GM12878 (cell line): ENCODE data around the gene MYO1D. TPM values are rescaled to one million over a fixed set of nuclear protein-coding genes. Genes with fewer than 3 reads are reported as not detected.
A peak's percentile ranks its signal among the peaks of the same experiment; 100 is the strongest.

Experiments used
- ATAC-seq: fragments of 200-7000 bp; cut with Tn5 transposase; 3 replicates; pipeline ENCODE4 v1.9.1; 2020; ENCODE audit warnings: mild to moderate bottlenecking, moderate library complexity
- BruUV-seq: library from RNA; stranded (reverse); fragments of 400-500 nt; replicated peaks from 2 replicates; lab custom pipeline; 2021; lab: Mats Ljungman, UMichigan
- CTCF ChIA-PET: fragments of 300-600 bp; sonication (Branson Sonifier 250); formaldehyde crosslinking; extraction: SDS; loops from one replicate; lab custom pipeline; 2021; ENCODE audit warnings: inconsistent platforms; lab: Yijun Ruan, JAX
- POLR2A ChIA-PET: fragments of 350-600 bp; formaldehyde crosslinking; extraction: SDS; loops from one replicate; lab custom pipeline; 2021; ENCODE audit warnings: inconsistent platforms; lab: Charles Lee
- RAD21 ChIA-PET: fragments of 300-600 bp; sonication (Branson Sonifier 250); formaldehyde crosslinking; loops from one replicate; lab custom pipeline; 2023; ENCODE audit warnings: antibody characterized with exemption; ENCODE audit not compliant: unreplicated experiment; lab: Charles Lee
- SMC1A ChIA-PET: fragments of 300-600 bp; sonication (Branson Sonifier 250); formaldehyde crosslinking; loops from one replicate; lab custom pipeline; 2023; ENCODE audit not compliant: unreplicated experiment, uncharacterized antibody; lab: Charles Lee
- DNase-seq: peaks from one replicate; pipeline ENCODE4 v3.0.0-alpha.2; 2011; ENCODE audit warnings: low read depth, low spot score
- FAIRE-seq: peaks from 3 replicates; lab custom pipeline; 2011; peaks lifted over from hg19 to GRCh38; lab: Jason Lieb, UNC
- H2AFZ ChIP-seq: 2 replicates; pipeline ENCODE4 v1.6.0; 2011; ENCODE audit warnings: low read depth, low read length, control low read depth; ENCODE audit not compliant: control insufficient read depth
- H3K27ac ChIP-seq: 2 replicates; pipeline ENCODE4 v1.5.1; 2011; ENCODE audit warnings: control low read depth; ENCODE audit not compliant: control insufficient read depth, insufficient read depth
- H3K27me3 ChIP-seq, 2 experiments: replicated peaks in 1 of 2; 2 replicates each; pipeline versions ENCODE4 v1.6.0 to v1.6.1; 2011; ENCODE audit warnings: low read length in 1 of 2; ENCODE audit not compliant: control insufficient read depth in 2 of 2, insufficient read depth in 2 of 2
- H3K36me3 ChIP-seq, 2 experiments: 2 replicates each; pipeline ENCODE4 v1.5.1; 2011; ENCODE audit warnings: low read length in 1 of 2; ENCODE audit not compliant: control insufficient read depth in 2 of 2, insufficient read depth in 2 of 2
- H3K4me1 ChIP-seq: 2 replicates; pipeline ENCODE4 v1.6.1; 2011; ENCODE audit warnings: mild to moderate bottlenecking, low read length, moderate library complexity, mixed read lengths; ENCODE audit not compliant: control insufficient read depth, insufficient read depth
- H3K4me2 ChIP-seq: 2 replicates; pipeline ENCODE4 v1.6.0; 2011; ENCODE audit warnings: control low read depth; ENCODE audit not compliant: control insufficient read depth, insufficient read depth
- H3K4me3 ChIP-seq: fragments of 200-600 bp; sonication (generic); 2 replicates; pipeline ENCODE4 v1.5.1; 2016
- H3K79me2 ChIP-seq: 2 replicates; pipeline ENCODE4 v1.6.0; 2011; ENCODE audit warnings: low read length; ENCODE audit not compliant: control insufficient read depth, insufficient read depth
- H3K9ac ChIP-seq: 2 replicates; pipeline ENCODE4 v1.8.0; 2011; ENCODE audit warnings: low read length, control low read depth, mixed read lengths; ENCODE audit not compliant: control insufficient read depth, insufficient read depth
- H3K9me3 ChIP-seq: replicated peaks from 3 replicates; pipeline ENCODE4 v1.5.1; 2011; ENCODE audit warnings: mild to moderate bottlenecking, low read length; ENCODE audit not compliant: control insufficient read depth, insufficient read depth
- H4K20me1 ChIP-seq: 2 replicates; pipeline ENCODE4 v1.6.0; 2011; ENCODE audit not compliant: control insufficient read depth, insufficient read depth
- BCL11A ChIP-seq: IDR thresholded peaks from 2 replicates; pipeline ENCODE4 v1.6.1; 2011; ENCODE audit warnings: low read depth, low read length
- BCL3 ChIP-seq: IDR thresholded peaks from 2 replicates; pipeline ENCODE4 v1.6.1; 2011; ENCODE audit warnings: borderline replicate concordance, low read depth, mild to moderate bottlenecking, moderate library complexity, low read length; ENCODE audit not compliant: insufficient read depth, poor library complexity, severe bottlenecking
- EED ChIP-seq: sonication (generic); IDR thresholded peaks from 2 replicates; pipeline ENCODE4 v1.6.1; 2016; ENCODE audit warnings: antibody characterized with exemption, low read depth
- ETV6 ChIP-seq, 2 experiments: fragments of 450-650 bp in 1 of 2; IDR thresholded peaks in 1 of 2; conservative IDR thresholded peaks in 1 of 2; 2 replicates each; pipeline ENCODE4 v1.6.1; 2014; ENCODE audit warnings: antibody characterized with exemption in 1 of 2, borderline replicate concordance in 1 of 2, low read depth in 1 of 2, mild to moderate bottlenecking in 1 of 2, moderate library complexity in 1 of 2
- GATAD2B ChIP-seq: fragments of 450-650 bp; conservative IDR thresholded peaks from 2 replicates; pipeline ENCODE4 v1.6.1; 2017; ENCODE audit warnings: low read depth, mild to moderate bottlenecking, moderate library complexity
- IKZF2 ChIP-seq, 2 experiments: fragments of 450-650 bp; IDR thresholded peaks; 2 replicates each; pipeline ENCODE4 v1.6.1; 2017; ENCODE audit warnings: mild to moderate bottlenecking in 2 of 2, moderate library complexity in 2 of 2
- IRF5 ChIP-seq: fragments of 450-650 bp; IDR thresholded peaks from 2 replicates; pipeline ENCODE4 v1.6.1; 2017; ENCODE audit warnings: borderline replicate concordance
- KDM1A ChIP-seq: fragments of 200-600 bp; sonication (generic); IDR thresholded peaks from 2 replicates; pipeline ENCODE4 v1.6.1; 2016; ENCODE audit warnings: borderline replicate concordance
- MAX ChIP-seq: IDR thresholded peaks from 2 replicates; pipeline ENCODE4 v1.6.1; 2012; ENCODE audit warnings: low read depth, low read length, improper control_type of control experiment
- NFYB ChIP-seq: IDR thresholded peaks from 2 replicates; pipeline ENCODE4 v1.6.1; 2011; ENCODE audit warnings: low read depth, mild to moderate bottlenecking, low read length, improper control_type of control experiment, moderate library complexity; ENCODE audit not compliant: insufficient read depth
- RAD51 ChIP-seq: fragments of 450-650 bp; IDR thresholded peaks from 2 replicates; pipeline ENCODE4 v1.6.1; 2016; ENCODE audit warnings: moderate library complexity, mild to moderate bottlenecking, inconsistent platforms
- RELB ChIP-seq: fragments of 450-650 bp; IDR thresholded peaks from 2 replicates; pipeline ENCODE4 v1.6.1; 2017; ENCODE audit warnings: low read depth, mild to moderate bottlenecking, moderate library complexity
- STAT1 ChIP-seq: fragments of 450-650 bp; conservative IDR thresholded peaks from 2 replicates; pipeline ENCODE4 v1.6.1; 2014; ENCODE audit warnings: antibody characterized with exemption, mild to moderate bottlenecking
- SUPT20H ChIP-seq: IDR thresholded peaks from 2 replicates; pipeline ENCODE4 v1.6.1; 2011; ENCODE audit warnings: low read depth, mild to moderate bottlenecking, low read length, moderate library complexity, borderline replicate concordance; ENCODE audit not compliant: control insufficient read depth
- SUZ12 ChIP-seq: fragments of 200-600 bp; sonication (generic); IDR thresholded peaks from one replicate; pipeline ENCODE4 v1.6.1; 2018; ENCODE audit warnings: antibody characterized with exemption, mild to moderate bottlenecking; ENCODE audit not compliant: unreplicated experiment
- TARDBP ChIP-seq: IDR thresholded peaks from 2 replicates; pipeline ENCODE4 v1.6.1; 2016; ENCODE audit warnings: borderline replicate concordance
- ZBED1 ChIP-seq: IDR thresholded peaks from 2 replicates; pipeline ENCODE4 v1.6.1; 2016; ENCODE audit warnings: borderline replicate concordance
- ZZZ3 ChIP-seq: IDR thresholded peaks from 2 replicates; pipeline ENCODE4 v1.6.1; 2011; ENCODE audit warnings: low read depth; ENCODE audit not compliant: control insufficient read depth, insufficient read length
- WGBS: methylation state at CpG from one replicate; pipeline ENCODE4 v1.1.6; 2016; ENCODE audit warnings: low lambda C conversion rate; ENCODE audit not compliant: insufficient replicate concordance, insufficient coverage; ENCODE audit errors: missing lambda C conversion rate; 5-methylcytosine and 5-hydroxymethylcytosine counted together
- in situ Hi-C: fragments of 300-500 bp; cut with MboI; formaldehyde crosslinking; loops from 9 replicates; pipeline ENCODE4 v1.14.3; 2018; ENCODE audit warnings: mixed read lengths
- intact Hi-C: fragments of 100-400 bp; cut with micrococcal nuclease; formaldehyde crosslinking; loops from one replicate; pipeline ENCODE4 v1.14.2; 2022; ENCODE audit not compliant: unreplicated experiment
- polyA plus RNA-seq, 11 experiments: library from polyadenylated mRNA; depleted of rRNA in 4 of 11; unstranded in 6 of 11; stranded (reverse) in 5 of 11; fragments of >200 nt; fragmentation: Nextera tagmentation in 4 of 11; fragmentation: Illumina TruSeq in 1 of 11; extraction: Ambion mirVana in 4 of 11; extraction: Trizol in 1 of 11; gene quantifications; 1 replicate in 1 of 11; 2 replicates in 10 of 11; pipeline versions ENCODE4 v1.2.1 to v1.2.3, GENCODE V29; 2011 to 2016; ENCODE audit warnings: inconsistent platforms in 2 of 11, missing spikeins in 2 of 11, low read depth in 1 of 11
- total RNA-seq, 4 experiments: library from RNA; depleted of rRNA in 3 of 4; stranded (reverse); fragments of >200 nt in 3 of 4; fragmentation: Illumina TruSeq in 1 of 4; extraction: Trizol in 1 of 4; gene quantifications; 2 replicates each; pipeline versions ENCODE4 v1.2.1 to v1.2.3, GENCODE V29; 2013 to 2021

The MYO1D gene
- total and polyA plus RNA-seq, 10 of the 15 experiments (the other 5 are each of a cell fraction or from before 2014, with no cell fraction given) = 1.8 to 37.7 (median 25.4) TPM

GRCh38 chr17:32444301-32445073 is 432.4 kb downstream of the MYO1D start, which contains the start of gene PSMD11:
PSMD11 (plus strand) TSS chr17:32444510; CDS start chr17:32444524, 14 bp downstream.
- H3K4me3 ChIP-seq = peak within 1 kb of the TSS; percentile 97
- H3K36me3 ChIP-seq = peaks cover 0 to 6% of the 10 kb centered on the region in 2 experiments; a peak in 2 of 4 replicates
- peak; percentile 81 for FAIRE-seq
- WGBS = under 1% methylated on average over 67 of the region's 74 CpGs
- H3K9ac ChIP-seq = peak within 1 kb of the TSS; percentile 93
- RAD21 ChIA-PET = interaction anchor here (0.7 to 2.0 kb wide), 15 partner anchors 17 to 432 kb away, joined by 3 to 9 read pairs (median 4); partner anchors contain the start of genes C17orf75, CDK5R1 and MYO1D
- no peaks in the 10 kb centered on the region for H3K27me3 ChIP-seq
- peak; percentile 78 for DNase-seq
- peak within 1 kb of the TSS; percentile 81 for H3K27ac ChIP-seq
- peak; percentile 97 for ATAC-seq
- SMC1A ChIA-PET = interaction anchor here (0.9 to 2.2 kb wide), 12 partner anchors 17 to 338 kb away, joined by 3 to 8 read pairs (median 3); no protein-coding TSS in a partner anchor
- intact Hi-C loops (loop anchor here (2.0 kb wide), 1 partner anchor 192 kb away; no protein-coding TSS in a partner anchor), in situ Hi-C loops (no loop called here)
- CTCF ChIA-PET = interaction anchor here (0.5 to 6.3 kb wide), 43 partner anchors 9 to 433 kb away, joined by 3 to 102 read pairs (median 4); partner anchors contain the start of gene MYO1D
- peak within 1 kb of the TSS; percentile 100 for H3K4me2 ChIP-seq
- peak within 1 kb of the TSS; percentile 96 for H2AFZ ChIP-seq
- peaks cover 42% of the 10 kb centered on the region for H3K79me2 ChIP-seq
- POLR2A ChIA-PET = interaction anchor here (0.5 to 1.3 kb wide), 5 partner anchors 21 to 420 kb away, joined by 3 to 5 read pairs (median 3); no protein-coding TSS in a partner anchor
- peaks cover 3% of the 10 kb centered on the region for H3K4me1 ChIP-seq
- no peaks in the 10 kb centered on the region; the same call in 1 of the 2 replicates for H4K20me1 ChIP-seq
- no peaks in the 10 kb centered on the region; the same call in 2 of the 3 replicates for H3K9me3 ChIP-seq
- no TSS peak for BruUV-seq
- TF ChIP-seq EED (no peak), MAX (peak; percentile 57; the same call in 1 of the 2 replicates), BCL3 (no peak), ZBED1 (no peak), KDM1A (no peak), SUPT20H (no peak), BCL11A (no peak), RAD51 (no peak), IRF5 (no peak), STAT1 (peak; percentile 49; the same call in 1 of the 2 replicates), TARDBP (peak; percentile 98), ZZZ3 (no peak), NFYB (0 out of 2 replicates have a peak, but pooled peaks have one; percentile 33), SUZ12 (no peak), ETV6 (conservative IDR thresholded peaks at IDR 0.05 in 1 of 2, IDR thresholded peaks at IDR 0.05 in 1 of 2; ENCODE audit: borderline replicate concordance in 1 of 2, low read depth in 1 of 2) (no peak), IKZF2 (IDR thresholded peaks at IDR 0.05) (no peak), GATAD2B (no peak; the same call in 1 of the 2 replicates), RELB (peak; percentile 79)
